ENCODE measurements around the gene LMBR1L.
"Not testable (repeated sequence)": the region's sequence is repeated elsewhere in the genome, so short reads cannot be mapped to it uniquely, and the experiment has no call there.

LMBR1L gene, protein sequence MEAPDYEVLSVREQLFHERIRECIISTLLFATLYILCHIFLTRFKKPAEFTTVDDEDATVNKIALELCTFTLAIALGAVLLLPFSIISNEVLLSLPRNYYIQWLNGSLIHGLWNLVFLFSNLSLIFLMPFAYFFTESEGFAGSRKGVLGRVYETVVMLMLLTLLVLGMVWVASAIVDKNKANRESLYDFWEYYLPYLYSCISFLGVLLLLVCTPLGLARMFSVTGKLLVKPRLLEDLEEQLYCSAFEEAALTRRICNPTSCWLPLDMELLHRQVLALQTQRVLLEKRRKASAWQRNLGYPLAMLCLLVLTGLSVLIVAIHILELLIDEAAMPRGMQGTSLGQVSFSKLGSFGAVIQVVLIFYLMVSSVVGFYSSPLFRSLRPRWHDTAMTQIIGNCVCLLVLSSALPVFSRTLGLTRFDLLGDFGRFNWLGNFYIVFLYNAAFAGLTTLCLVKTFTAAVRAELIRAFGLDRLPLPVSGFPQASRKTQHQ

DNA sequence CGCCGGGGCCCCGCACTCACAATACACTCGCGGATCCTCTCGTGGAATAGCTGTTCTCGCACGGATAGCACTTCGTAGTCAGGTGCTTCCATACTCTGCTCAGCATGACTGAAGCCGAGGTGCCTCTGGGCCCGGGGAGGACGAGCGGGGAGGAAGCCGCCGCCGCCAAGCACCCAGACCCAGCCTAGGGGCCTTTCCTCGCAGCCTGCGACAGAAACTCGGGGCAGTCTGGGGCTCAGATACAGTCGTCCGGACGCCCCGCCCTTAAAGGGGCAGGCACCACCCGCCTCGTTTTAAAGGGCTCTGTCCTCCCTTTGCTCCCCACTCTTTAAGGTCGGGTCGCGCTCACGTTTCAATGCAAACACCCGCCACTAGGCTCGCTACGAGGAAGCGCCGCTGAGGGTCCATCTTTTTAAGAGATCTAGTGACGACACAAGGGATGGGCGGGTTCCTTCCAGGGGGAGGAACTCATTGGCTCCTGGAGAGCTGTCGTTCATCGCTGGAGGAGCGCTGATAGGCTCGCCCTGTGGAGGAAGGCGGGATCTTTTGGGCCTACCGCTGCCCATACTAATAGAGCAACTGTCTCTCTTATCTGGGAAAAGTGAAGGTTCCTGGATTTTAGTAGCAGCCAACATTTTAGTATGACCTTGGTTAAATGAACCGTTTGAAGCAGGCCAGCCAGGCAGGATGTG lies at the start of gene LMBR1L:
Gene LMBR1L (minus strand): TSS at position 384 of the 692 bp plus-strand sequence. CDS start 292 bp downstream, at position 92.
- H3K36me3 ChIP-seq (ENCODE audit: control insufficient read depth, insufficient read depth, low read length): peaks cover 15% of the 10 kb centered on the region
- H3K27me3 ChIP-seq (ENCODE audit: control insufficient read depth, insufficient read depth, low read length): no peaks in the 10 kb centered on the region
- H3K27ac ChIP-seq (ENCODE audit: low read depth, low read length): peak within 1 kb of the TSS; percentile 90
- peaks cover 9% of the 10 kb centered on the region for H3K4me1 ChIP-seq (ENCODE audit: control insufficient read depth, insufficient read depth, low read length)
- no peaks in the 10 kb centered on the region for H3K9me3 ChIP-seq (ENCODE audit: control insufficient read depth, insufficient read depth, low read length)
- peak within 1 kb of the TSS; percentile 57 for H3K9ac ChIP-seq (ENCODE audit: low read depth, low read length)
- peak within 1 kb of the TSS; percentile 89 for H3K4me3 ChIP-seq (ENCODE audit: low read depth, low read length)

DNA sequence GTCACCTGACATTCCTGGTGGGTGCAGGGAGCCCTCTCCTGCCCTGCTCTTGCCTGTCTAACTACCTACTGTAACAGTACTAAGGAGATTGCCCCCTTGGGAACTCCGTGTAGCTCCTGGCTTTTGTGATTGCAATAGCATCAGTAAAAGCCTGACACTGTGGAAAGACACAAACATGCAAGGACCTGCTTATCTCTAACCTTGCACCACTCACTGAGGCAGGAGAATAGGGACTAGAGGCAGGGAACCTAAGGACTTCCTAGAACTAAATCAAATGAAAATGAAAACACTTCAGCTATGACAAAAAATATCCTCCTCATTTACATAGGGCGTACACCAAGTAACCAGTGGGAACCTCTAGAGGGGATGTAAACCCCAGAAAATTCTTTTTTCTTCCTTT lies 49.8 kb upstream of the LMBR1L start:
- no peaks in the 10 kb centered on the region for H3K9me3 ChIP-seq (ENCODE audit: control insufficient read depth, insufficient read depth, low read length)
- no peak overlapping the region for H3K4me3 ChIP-seq (ENCODE audit: low read depth, low read length)
- H3K4me1 ChIP-seq (ENCODE audit: control insufficient read depth, insufficient read depth, low read length): no peaks in the 10 kb centered on the region
- H3K9ac ChIP-seq (ENCODE audit: low read depth, low read length): no peak overlapping the region
- no peak overlapping the region for H3K27ac ChIP-seq (ENCODE audit: low read depth, low read length)
- no peaks in the 10 kb centered on the region for H3K36me3 ChIP-seq (ENCODE audit: control insufficient read depth, insufficient read depth, low read length)
- H3K27me3 ChIP-seq (ENCODE audit: control insufficient read depth, insufficient read depth, low read length): no peaks in the 10 kb centered on the region

DNA sequence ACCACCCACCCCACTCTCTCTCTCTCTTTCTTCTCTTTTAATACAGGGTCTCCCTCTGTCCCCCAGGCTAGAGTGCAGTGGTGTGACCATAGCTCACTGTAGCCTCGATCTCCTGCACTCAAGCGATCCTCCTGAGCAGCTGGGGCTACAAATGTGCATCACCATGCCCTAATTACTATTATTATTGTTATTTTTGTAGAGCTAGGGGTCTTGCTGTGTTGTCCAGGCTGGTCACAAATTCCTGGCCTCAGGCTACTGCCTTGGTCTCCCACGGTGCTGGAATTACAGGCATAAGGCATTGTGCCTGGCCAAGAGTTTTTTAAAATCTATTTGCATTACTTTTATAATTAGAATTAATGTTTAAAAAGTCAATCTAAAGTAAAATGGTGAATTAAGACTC lies 43.6 kb upstream of the LMBR1L start:
- no peaks in the 10 kb centered on the region for H3K9me3 ChIP-seq (ENCODE audit: control insufficient read depth, insufficient read depth, low read length)
- no peak overlapping the region for H3K9ac ChIP-seq (ENCODE audit: low read depth, low read length)
- H3K36me3 ChIP-seq (ENCODE audit: control insufficient read depth, insufficient read depth, low read length): no peaks in the 10 kb centered on the region
- H3K4me1 ChIP-seq (ENCODE audit: control insufficient read depth, insufficient read depth, low read length): no peaks in the 10 kb centered on the region
- H3K4me3 ChIP-seq (ENCODE audit: low read depth, low read length): no peak overlapping the region
- no peak overlapping the region for H3K27ac ChIP-seq (ENCODE audit: low read depth, low read length)
- no peaks in the 10 kb centered on the region for H3K27me3 ChIP-seq (ENCODE audit: control insufficient read depth, insufficient read depth, low read length)

DNA sequence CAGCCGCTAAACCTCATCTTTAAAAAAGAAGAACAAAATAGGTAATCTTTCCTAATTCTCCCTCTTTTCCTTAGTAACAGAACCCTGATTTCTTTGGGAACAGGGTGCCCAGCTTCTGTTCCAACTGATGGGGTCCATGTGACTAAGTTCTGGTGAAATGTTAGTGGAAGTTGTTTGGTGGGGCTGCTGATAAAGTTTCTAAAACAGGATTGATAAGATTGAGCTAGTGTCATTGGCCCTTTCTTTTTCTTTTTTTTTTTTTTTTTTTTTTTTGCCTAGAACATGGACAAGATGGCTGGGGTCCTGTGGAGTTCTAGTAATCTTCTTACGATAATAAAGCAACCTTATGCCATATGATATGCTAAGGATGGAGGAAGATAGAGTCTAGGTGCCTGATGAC lies 36.7 kb upstream of the LMBR1L start:
- Histone ChIP-seq H3K9me3 (ENCODE audit: control insufficient read depth, insufficient read depth, low read length) (no peaks in the 10 kb centered on the region), H3K27ac (ENCODE audit: low read depth, low read length) (no peak overlapping the region), H3K4me3 (ENCODE audit: low read depth, low read length) (no peak overlapping the region), H3K9ac (ENCODE audit: low read depth, low read length) (no peak overlapping the region), H3K27me3 (ENCODE audit: control insufficient read depth, insufficient read depth, low read length) (no peaks in the 10 kb centered on the region), H3K36me3 (ENCODE audit: control insufficient read depth, insufficient read depth, low read length) (no peaks in the 10 kb centered on the region), H3K4me1 (ENCODE audit: control insufficient read depth, insufficient read depth, low read length) (no peaks in the 10 kb centered on the region)

DNA sequence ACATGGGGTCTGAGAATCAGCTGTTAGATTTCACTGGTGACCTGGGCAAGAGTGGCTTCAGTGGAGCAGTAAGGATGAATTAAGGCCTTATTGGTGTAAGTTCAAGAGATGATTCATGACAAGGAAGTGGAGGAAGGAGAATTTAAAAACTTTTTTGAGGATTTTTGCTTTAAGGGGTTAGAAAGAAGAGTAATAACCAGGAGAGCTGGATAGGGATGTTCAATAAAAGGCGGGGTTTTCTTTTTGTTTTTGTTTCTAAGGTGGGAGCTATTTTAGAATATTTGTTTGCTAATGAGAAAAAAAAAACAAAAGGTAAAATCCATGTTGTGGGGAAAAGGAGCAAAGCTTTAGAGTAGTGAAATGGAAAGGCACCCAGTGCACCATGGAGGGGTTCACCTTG lies 35.8 kb upstream of the LMBR1L start:
- Histone ChIP-seq H3K4me3 (ENCODE audit: low read depth, low read length) (no peak overlapping the region), H3K36me3 (ENCODE audit: control insufficient read depth, insufficient read depth, low read length) (no peaks in the 10 kb centered on the region), H3K9ac (ENCODE audit: low read depth, low read length) (no peak overlapping the region), H3K27ac (ENCODE audit: low read depth, low read length) (no peak overlapping the region), H3K27me3 (ENCODE audit: control insufficient read depth, insufficient read depth, low read length) (no peaks in the 10 kb centered on the region), H3K9me3 (ENCODE audit: control insufficient read depth, insufficient read depth, low read length) (no peaks in the 10 kb centered on the region), H3K4me1 (ENCODE audit: control insufficient read depth, insufficient read depth, low read length) (no peaks in the 10 kb centered on the region)

DNA sequence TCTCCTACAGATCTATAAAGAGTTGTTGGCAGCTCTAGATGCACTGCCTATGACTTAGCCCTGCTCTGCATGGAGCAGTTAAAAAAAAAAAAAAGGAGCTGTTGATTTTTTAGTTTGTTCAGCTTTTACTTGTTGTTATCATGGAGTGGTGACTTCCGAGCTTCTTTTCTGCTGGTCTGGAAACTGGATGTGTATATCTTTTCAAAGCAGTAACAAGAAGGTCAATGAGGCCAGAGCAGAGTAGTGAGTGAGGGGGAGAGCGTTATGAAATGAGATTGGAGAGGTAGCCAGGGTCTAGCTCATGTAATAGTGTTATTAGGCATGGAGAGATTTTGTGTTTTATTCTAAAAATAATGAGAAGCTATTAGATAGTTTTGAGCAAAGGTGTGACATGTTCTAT lies 33.7 kb upstream of the LMBR1L start:
- Histone ChIP-seq H3K4me3 (ENCODE audit: low read depth, low read length) (no peak overlapping the region), H3K9ac (ENCODE audit: low read depth, low read length) (no peak overlapping the region), H3K4me1 (ENCODE audit: control insufficient read depth, insufficient read depth, low read length) (no peaks in the 10 kb centered on the region), H3K9me3 (ENCODE audit: control insufficient read depth, insufficient read depth, low read length) (no peaks in the 10 kb centered on the region), H3K27me3 (ENCODE audit: control insufficient read depth, insufficient read depth, low read length) (no peaks in the 10 kb centered on the region), H3K36me3 (ENCODE audit: control insufficient read depth, insufficient read depth, low read length) (no peaks in the 10 kb centered on the region), H3K27ac (ENCODE audit: low read depth, low read length) (no peak overlapping the region)

DNA sequence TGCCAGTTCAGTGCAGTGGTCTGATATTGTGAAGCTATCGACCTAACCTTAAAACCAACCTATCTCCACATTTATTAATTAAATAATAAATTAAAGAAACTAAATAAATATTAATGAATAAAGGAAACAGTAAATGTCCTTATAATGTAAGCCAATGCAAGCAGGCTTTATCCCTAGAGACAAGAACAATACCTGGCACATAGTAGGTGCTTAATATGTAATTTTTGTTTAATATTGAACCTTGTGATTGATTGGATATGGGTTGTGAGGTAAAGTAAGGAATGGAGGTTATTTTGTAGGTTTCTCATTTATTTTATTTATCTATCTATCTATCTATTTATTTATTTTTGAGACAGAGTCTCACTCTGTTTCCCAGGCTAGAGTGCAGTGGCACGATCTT lies 28.4 kb upstream of the LMBR1L start:
- Histone ChIP-seq H3K9ac (ENCODE audit: low read depth, low read length) (no peak overlapping the region), H3K27ac (ENCODE audit: low read depth, low read length) (no peak overlapping the region), H3K9me3 (ENCODE audit: control insufficient read depth, insufficient read depth, low read length) (no peaks in the 10 kb centered on the region), H3K4me1 (ENCODE audit: control insufficient read depth, insufficient read depth, low read length) (no peaks in the 10 kb centered on the region), H3K36me3 (ENCODE audit: control insufficient read depth, insufficient read depth, low read length) (no peaks in the 10 kb centered on the region), H3K27me3 (ENCODE audit: control insufficient read depth, insufficient read depth, low read length) (no peaks in the 10 kb centered on the region), H3K4me3 (ENCODE audit: low read depth, low read length) (no peak overlapping the region)

DNA sequence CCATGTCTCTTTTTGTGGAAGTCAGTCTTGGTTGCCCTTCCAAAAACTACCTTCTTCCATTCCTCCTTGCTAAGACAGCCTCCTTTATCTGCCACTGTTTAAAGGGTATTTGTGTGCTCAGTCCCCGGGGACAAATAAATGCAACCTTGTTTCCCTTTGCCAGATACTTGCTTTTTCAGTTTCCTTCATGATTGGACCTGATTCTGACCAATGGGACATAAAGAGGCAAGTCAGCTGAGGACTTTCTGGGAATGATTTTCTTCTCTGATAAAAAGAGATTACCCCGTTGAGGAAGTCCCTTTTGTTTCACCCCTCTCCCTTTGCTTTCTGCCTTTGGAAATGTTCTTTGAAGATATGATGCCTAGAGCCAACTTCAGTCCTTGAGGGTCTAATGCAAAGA lies 27.9 kb upstream of the LMBR1L start:
- Histone ChIP-seq H3K36me3 (ENCODE audit: control insufficient read depth, insufficient read depth, low read length) (no peaks in the 10 kb centered on the region), H3K9ac (ENCODE audit: low read depth, low read length) (no peak overlapping the region), H3K4me1 (ENCODE audit: control insufficient read depth, insufficient read depth, low read length) (no peaks in the 10 kb centered on the region), H3K27ac (ENCODE audit: low read depth, low read length) (no peak overlapping the region), H3K27me3 (ENCODE audit: control insufficient read depth, insufficient read depth, low read length) (no peaks in the 10 kb centered on the region), H3K9me3 (ENCODE audit: control insufficient read depth, insufficient read depth, low read length) (no peaks in the 10 kb centered on the region), H3K4me3 (ENCODE audit: low read depth, low read length) (no peak overlapping the region)

DNA sequence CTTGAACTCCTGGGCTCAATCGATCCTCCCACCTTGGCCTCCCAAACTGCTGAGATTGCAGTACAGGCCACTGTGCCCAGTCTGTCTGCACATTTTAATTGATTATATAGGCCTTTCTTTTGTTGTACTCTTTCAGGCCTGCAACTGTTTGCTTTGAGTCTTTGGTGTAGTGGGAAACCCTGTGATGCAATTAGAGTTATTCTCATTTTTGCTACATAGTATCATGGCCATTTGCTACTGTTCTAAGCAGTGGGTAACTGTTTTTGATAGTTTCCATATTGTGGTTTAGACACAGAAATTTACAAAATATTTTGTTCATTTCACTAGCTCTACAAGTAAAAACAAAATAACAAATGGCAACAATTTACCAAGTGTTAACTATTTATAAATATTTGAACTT lies 26.8 kb upstream of the LMBR1L start:
- H3K9ac ChIP-seq (ENCODE audit: low read depth, low read length): no peak overlapping the region
- peaks cover 4% of the 10 kb centered on the region for H3K4me1 ChIP-seq (ENCODE audit: control insufficient read depth, insufficient read depth, low read length)
- no peak overlapping the region for H3K4me3 ChIP-seq (ENCODE audit: low read depth, low read length)
- no peaks in the 10 kb centered on the region for H3K27me3 ChIP-seq (ENCODE audit: control insufficient read depth, insufficient read depth, low read length)
- H3K27ac ChIP-seq (ENCODE audit: low read depth, low read length): no peak overlapping the region
- no peaks in the 10 kb centered on the region for H3K9me3 ChIP-seq (ENCODE audit: control insufficient read depth, insufficient read depth, low read length)
- H3K36me3 ChIP-seq (ENCODE audit: control insufficient read depth, insufficient read depth, low read length): no peaks in the 10 kb centered on the region

DNA sequence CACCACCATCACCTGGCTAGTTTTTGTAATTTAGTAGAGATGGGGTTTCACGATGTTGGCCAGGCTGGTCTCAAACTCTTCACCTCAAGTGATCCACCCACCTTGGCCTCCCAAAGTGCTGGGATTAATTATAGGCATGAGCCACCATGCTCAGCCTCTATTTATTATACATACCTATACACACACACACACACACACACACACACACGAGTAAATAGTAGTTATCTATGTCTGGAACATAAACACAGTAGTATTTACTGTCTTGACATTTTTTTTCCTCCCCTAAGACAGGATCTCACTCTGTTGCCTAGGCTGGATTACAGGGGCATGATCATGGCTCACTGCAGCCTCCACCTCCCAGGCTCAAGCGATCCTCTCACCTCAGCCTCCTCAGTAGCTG lies 26.4 kb upstream of the LMBR1L start:
- not testable (repeated sequence) for H3K4me1 ChIP-seq (ENCODE audit: control insufficient read depth, insufficient read depth, low read length); H3K27ac ChIP-seq (ENCODE audit: low read depth, low read length); H3K27me3 ChIP-seq (ENCODE audit: control insufficient read depth, insufficient read depth, low read length); H3K9me3 ChIP-seq (ENCODE audit: control insufficient read depth, insufficient read depth, low read length); H3K36me3 ChIP-seq (ENCODE audit: control insufficient read depth, insufficient read depth, low read length); H3K4me3 ChIP-seq (ENCODE audit: low read depth, low read length); H3K9ac ChIP-seq (ENCODE audit: low read depth, low read length)

DNA sequence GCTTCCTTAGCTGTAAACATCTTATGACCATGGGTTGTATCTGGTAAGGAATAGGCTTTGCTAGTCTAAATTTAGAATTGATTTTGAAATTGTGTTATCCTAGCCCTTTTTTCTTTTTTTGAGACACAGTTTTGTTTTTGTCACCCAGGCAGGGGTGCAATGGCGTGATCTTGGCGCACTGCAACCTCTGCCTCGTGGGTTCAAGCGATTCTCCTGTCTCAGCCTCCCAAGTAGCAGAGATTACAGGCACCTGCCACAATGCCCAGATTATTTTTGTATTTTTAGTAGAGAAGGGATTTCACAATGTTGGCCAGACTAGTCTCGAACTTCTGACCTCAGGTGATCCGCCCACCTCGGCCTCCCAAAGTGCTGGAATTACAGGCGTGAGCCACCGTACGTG lies 22.9 kb upstream of the LMBR1L start:
- H3K4me1 ChIP-seq (ENCODE audit: control insufficient read depth, insufficient read depth, low read length): peaks cover 18% of the 10 kb centered on the region
- H3K36me3 ChIP-seq (ENCODE audit: control insufficient read depth, insufficient read depth, low read length): peaks cover 15% of the 10 kb centered on the region
- H3K27ac ChIP-seq (ENCODE audit: low read depth, low read length): no peak overlapping the region
- H3K9ac ChIP-seq (ENCODE audit: low read depth, low read length): no peak overlapping the region
- H3K9me3 ChIP-seq (ENCODE audit: control insufficient read depth, insufficient read depth, low read length): no peaks in the 10 kb centered on the region
- H3K27me3 ChIP-seq (ENCODE audit: control insufficient read depth, insufficient read depth, low read length): no peaks in the 10 kb centered on the region
- no peak overlapping the region for H3K4me3 ChIP-seq (ENCODE audit: low read depth, low read length)
